NCI-H2171 (cell line): ENCODE data around the gene TLDC2.
A peak's percentile ranks its signal among the peaks of the same experiment; 100 is the strongest.
"Not testable (repeated sequence)": the region's sequence is repeated elsewhere in the genome, so short reads cannot be mapped to it uniquely, and the experiment has no call there.

Source experiments
- DNase-seq: peaks from one replicate; lab custom pipeline; 2025; lab: John Stamatoyannopoulos, UW

Gene TLDC2

DNA sequence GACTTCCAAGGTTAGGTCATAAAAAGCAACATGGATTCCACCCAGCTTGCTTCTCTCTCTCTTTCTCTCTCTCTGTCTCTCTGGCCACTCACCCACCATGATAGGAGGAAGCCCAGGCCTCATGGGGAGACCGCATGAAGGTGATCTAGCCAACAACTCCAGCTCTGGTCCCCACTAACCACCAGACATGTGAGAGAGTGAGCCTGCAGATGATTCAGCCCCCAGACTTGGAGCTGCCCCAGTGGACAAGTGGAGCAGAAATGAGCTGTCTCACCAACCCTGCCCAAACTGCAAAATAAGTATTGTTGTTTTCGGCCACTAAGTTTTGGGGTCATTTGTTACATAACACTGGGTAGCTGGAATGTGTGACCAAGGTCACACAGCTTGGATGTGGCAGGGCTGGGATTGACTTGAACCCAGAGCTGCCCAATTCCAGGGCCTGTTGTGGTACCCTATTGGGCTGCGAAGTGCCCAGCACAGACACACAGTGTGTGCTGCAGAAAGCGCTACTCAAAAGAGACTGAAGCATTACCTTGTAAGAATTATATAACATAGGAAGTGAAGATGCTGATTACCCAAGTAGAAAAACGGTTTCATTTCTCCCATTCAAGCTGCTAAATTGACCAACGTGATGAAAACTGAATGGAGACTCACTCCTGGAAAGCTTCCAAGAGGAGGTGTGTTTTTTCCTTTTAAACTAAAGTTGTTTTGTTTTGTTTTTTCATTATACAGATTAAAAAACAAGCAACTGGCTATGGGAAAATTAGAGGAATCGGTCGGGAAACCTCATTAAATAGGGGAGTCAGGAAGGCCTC lies 9.1 kb upstream of the TLDC2 start:
- DNase-seq = no peak

DNA sequence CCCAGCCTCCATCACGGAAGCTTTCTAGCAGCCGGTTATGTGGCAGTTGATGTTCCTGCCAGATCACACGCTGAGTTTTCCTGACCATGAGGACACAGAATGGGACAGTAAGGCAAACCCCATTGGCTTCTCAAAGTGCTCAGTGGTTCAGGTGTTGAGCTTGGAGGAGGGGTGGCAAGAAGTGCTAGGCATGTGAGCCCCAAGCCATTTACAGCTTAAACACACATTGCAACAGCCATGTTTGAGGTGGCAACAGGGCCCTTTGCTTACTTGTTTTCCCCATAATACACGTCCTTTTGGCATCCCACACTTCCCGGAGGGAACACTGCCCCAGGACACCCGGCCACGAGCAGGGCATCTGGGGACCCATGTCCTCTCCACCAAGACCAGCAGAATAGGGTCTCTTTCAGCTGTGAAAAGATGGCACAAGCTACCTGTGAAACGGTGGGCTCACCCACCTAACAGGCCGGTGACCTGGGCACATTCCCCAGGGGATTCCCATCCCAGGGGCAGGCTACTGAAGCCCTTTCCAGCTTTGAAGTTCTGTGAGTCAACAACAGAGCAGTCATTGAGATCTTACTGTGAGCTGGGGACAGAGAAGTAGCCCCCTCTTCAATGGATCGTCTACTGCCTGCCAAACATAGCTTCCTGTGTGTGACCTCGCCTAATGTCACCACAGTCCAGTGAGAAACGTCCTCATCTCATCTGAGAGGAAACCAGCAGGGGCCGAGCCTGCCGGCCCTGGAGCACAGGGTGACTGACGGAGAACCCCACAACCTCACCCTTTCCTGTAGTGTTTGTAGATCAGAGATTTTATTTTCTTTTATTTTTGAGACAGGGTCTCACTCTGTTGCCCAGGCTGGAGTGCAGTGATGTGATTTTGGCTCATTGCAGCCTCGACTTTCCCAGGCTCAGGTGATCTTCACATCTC lies 4.0 kb upstream of the TLDC2 start:
- no peak for DNase-seq

- no peak for DNase-seq
These were observed 3.1 kb upstream of the TLDC2 start for GRCh38 chr20:36872852-36873251.

DNA sequence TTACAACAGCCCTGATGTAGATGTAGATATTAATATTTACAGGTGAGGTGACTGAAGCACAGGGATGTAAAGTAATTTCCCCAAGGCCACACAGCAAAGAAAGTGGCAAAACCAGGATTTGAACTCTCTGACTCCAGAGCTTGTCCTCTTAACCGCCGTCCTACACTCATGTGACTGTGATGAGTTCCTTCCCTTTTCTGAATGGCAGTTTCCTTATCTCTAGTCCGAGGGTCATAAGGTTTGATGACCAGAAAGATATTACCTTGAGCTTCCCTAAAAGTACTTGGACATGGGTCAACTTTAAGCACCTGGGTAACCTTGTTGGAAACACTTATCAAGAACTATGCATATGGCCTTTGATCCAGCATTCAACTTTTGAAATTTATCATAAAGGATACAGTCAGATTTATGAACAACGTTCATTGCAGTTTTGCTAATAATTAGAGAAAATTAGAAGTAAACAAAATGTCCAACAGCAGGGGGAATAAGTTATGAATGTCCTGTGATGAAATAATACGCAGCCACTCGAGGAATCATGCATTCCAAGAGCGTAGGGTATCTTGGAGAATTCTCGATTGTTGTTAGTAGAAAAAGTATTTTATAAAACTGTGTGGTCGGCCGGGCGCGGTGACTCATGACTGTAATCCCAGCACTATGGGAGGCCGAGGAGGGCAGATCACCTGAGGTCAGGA lies 2.3 kb upstream of the TLDC2 start:
- DNase-seq = no peak

GRCh38 chr20:36875093-36875492 lies 845 bp upstream of the TLDC2 start:
- not testable (repeated sequence) for DNase-seq

DNA sequence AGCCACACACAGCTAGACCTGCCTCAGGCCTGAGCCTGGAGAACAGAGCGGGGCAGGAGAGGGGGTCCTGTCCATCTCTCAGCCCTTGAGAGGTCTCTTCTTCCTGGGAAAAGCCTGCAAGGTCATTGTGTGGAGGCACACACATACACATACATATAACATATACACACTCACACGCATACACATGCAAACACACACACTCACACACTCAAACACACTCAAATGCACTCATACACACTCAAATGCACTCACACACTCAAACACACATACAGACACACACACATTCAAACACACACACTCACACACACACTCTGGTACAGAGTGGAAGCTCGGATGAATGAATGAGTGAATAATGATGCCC lies 515 bp downstream of the TLDC2 start:
- no peak for DNase-seq

DNA sequence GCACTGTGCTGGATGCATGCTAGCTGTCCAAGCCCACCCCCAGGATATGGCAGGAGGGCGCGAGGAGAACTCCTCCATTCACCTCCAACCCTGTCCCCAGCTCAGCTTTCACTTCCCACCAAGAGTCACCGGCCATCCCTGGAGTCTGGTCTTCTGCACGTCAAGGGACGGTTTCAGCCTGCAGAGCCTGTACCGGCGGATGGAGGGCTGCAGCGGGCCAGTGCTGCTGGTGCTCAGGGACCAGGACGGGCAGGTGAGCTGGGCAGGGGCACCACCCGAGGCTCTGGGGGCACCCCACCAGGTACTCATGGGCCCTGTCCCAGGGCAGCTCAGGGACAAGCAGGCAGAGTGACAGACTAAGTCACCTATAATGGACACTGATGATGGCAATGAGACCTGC lies 3.0 kb downstream of the TLDC2 start:
- DNase-seq = no peak

DNA sequence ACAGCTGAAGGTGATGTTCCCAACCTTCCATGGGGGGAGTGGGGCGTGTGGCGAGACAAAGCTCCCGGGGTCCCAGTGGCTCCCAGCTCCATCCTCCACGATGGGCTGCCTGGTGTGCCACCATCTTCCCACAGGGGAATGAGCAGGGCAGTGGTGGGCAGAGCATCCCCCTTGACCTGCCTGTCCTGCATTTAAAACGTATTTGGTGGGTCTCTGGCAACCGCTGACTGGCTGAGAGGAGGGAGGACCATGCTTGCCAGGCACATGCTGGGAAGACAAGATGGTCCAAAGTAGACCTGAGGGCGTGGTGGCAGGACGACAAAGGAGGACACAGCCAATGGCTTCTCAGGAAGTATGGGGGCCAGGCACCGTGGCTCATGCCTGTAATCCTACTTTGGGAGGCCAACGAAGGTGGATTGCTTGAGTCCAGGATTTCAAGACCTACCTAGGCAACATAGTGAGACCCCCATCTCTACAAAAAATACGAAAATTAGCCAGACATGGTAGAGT lies 4.9 kb downstream of the TLDC2 start:
- no peak for DNase-seq

DNA sequence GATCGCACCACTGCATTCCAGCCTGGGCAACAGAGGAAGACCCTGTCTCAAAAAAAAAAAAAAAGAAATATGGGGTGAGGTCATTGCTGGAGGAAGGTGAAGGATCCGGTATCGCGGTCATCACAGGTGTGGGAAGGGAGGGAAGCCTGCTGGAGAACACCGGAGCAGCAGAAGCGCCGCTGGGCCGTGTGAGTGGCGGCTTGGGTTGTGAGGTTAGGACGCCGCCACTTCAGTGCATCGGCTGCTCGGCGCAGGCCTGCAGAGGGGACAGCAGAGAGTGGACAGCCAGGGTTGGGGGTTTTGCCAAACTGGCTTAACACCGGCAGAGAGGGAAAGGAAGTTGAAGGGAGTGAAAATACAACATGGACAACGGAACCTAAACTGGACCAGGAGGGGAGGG lies 5.4 kb downstream of the TLDC2 start:
- DNase-seq = no peak

GRCh38 chr20:36881888-36882287 lies 6.0 kb downstream of the TLDC2 start:
- DNase-seq = no peak

GRCh38 chr20:36883977-36884535 lies 8.1 kb downstream of the TLDC2 start:
- DNase-seq = no peak

- DNase-seq = no peak
These were observed 9.4 kb downstream of the TLDC2 start for GRCh38 chr20:36885356-36885755.

GRCh38 chr20:36886859-36887751 lies 11.2 kb downstream of the TLDC2 start:
- peak; percentile 83 for DNase-seq

DNA sequence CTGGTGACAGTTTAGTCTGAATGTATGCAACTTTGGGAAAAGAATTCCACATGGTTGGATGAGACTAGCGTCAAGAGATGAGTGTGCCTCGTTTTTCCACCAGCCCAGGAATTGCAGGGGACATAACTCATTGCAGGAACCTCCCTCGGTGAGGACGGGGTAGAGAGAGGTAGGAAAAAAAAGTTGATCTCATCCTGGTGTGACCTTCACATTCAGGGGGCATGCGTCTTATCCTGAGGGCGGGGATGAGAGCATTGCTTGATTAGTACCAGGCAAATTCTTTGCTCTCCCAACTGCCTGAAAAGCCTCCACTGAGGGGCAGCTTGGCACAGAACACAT lies 11.8 kb downstream of the TLDC2 start:
- no peak for DNase-seq

GRCh38 chr20:36888880-36889516 lies 13.1 kb downstream of the TLDC2 start:
- no peak for DNase-seq

- DNase-seq = no peak
These were observed 14.6 kb downstream of the TLDC2 start for GRCh38 chr20:36890586-36890985.

DNA sequence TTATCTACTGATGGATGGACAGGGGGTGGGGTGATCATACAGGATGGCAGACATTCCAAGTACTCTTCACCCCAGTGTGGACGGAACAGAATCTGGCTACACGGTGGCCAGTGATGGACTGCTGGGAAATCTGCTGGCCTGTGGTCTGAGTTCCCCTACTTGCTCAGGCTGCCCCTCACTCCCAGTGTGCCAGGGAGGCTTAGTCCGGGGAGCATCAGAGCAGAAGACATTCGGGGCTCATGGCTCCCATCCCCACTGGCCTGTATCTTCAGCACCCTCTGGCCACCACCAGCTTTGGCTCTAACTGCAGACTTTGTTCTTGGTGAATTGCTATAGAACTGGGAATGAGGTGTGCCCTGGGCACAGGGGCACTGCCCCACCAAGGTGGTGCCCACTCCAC lies 15.3 kb downstream of the TLDC2 start:
- no peak for DNase-seq

DNA sequence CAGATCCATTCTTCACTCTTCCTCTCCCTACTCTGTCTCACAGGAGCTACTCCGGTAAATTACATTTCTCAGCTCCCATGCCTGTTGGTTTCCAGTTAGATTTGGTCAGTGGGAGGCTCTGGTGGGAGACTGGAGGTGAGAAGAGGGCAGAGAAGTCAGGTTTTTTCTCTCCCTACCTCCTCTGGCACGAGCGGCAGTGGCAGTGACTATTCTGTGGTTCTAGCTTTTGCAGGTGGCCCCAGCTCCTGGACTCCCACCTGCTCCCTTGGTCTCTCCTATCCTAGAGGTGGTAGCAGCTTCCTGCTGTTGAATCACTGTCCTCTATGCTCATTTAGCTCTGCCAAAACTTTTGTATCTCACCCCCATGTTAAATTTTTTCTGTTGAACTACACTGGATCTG lies 17.9 kb downstream of the TLDC2 start:
- no peak for DNase-seq

- DNase-seq = no peak
These were observed 19.1 kb downstream of the TLDC2 start for GRCh38 chr20:36895036-36895435.

- DNase-seq = no peak
These were observed 28.8 kb downstream of the TLDC2 start for GRCh38 chr20:36904690-36905089.

GRCh38 chr20:36905566-36905965 lies 29.6 kb downstream of the TLDC2 start:
- DNase-seq = not testable (repeated sequence)
